ES-I3 (cell line): Measurements from ENCODE around the gene P4HTM.
"Not testable (repeated sequence)": the region's sequence is repeated elsewhere in the genome, so short reads cannot be mapped to it uniquely, and the experiment has no call there.

Experiments used
- H3K36me3 ChIP-seq: 2 replicates; pipeline ENCODE4 v1.6.1; 2013; ENCODE audit warnings: mild to moderate bottlenecking, low read length, control low read depth, moderate library complexity; ENCODE audit not compliant: insufficient read depth
- H3K4me1 ChIP-seq: 2 replicates; pipeline ENCODE4 v1.6.1; 2013; ENCODE audit warnings: mild to moderate bottlenecking, control low read depth, low read length; ENCODE audit not compliant: insufficient read depth
- H3K9ac ChIP-seq: 2 replicates; pipeline ENCODE4 v1.6.1; 2013; ENCODE audit warnings: low read depth, mild to moderate bottlenecking, low read length, moderate library complexity
- H3K9me3 ChIP-seq: 2 replicates; pipeline ENCODE4 v1.6.1; 2013; ENCODE audit warnings: mild to moderate bottlenecking, low read length, moderate library complexity; ENCODE audit not compliant: control insufficient read depth, insufficient read depth

P4HTM gene

DNA sequence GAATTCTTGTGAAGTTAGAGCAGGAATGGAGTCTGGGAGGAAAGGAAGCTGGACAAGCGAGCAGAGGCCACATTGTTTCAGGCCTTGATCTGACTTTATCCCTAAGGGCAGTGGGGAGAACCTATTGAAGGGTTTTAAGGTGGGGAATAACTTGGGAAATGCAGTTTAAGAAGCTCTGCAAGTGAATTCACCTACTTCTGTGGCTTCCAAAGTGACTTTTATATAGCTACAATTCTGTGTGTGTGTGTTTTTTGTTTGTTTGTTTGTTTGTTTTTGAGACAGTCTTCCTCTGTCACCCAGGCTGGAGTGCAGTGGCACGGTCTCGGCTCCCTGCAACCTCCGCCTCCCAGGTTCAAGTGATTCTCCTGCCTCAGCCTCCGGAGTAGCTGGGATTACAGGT lies 18.6 kb downstream of the P4HTM start:
- not testable (repeated sequence) for H3K36me3 ChIP-seq, H3K9me3 ChIP-seq, H3K4me1 ChIP-seq
- H3K9ac ChIP-seq: peak overlapping the region; percentile 84; the same call in 1 of the 2 replicates

DNA sequence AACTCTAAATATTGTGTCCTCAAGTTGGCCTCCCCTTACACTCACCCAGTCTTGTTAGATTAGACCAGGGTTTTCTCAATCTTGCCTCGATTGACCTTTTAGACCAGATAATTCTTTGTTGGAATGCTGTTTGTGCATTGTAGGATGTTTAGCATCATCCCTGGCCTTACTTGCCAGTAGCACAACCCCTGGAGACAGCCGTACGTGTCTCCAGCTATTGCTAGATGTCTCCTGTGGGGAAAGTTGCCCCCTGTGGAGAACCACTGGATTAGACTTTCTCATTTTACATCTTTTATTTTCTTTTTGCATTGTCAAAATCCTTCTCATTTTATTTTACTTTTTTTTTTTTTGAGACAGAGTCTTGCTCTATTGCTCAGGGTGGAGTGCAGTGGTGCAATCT lies 19.4 kb downstream of the P4HTM start:
- H3K9ac ChIP-seq: no peak overlapping the region
- no peaks in the 10 kb centered on the region for H3K9me3 ChIP-seq
- 0 out of 2 replicates have a peak, but pooled peaks cover 2% of the 10 kb centered on the region for H3K4me1 ChIP-seq
- H3K36me3 ChIP-seq: peaks cover 3% of the 10 kb centered on the region; the same call in 1 of the 2 replicates

DNA sequence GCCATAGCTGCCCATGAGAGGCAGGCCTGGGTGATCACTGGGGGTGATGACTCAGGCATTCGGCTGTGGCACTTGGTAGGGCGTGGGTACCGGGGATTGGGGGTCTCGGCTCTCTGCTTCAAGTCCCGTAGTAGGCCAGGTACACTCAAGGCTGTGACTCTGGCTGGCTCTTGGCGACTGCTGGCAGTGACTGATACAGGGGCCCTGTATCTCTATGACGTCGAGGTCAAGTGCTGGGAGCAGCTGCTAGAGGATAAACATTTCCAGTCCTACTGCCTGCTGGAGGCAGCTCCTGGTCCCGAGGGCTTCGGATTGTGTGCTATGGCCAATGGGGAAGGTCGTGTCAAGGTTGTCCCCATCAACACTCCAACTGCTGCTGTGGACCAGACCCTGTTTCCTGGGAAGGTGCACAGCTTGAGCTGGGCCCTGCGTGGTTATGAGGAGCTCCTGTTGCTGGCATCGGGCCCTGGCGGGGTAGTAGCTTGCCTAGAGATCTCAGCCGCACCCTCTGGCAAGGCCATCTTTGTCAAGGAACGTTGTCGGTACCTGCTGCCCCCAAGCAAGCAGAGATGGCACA lies 22.5 kb downstream of the P4HTM start:
- Histone ChIP-seq H3K9me3 (no peaks in the 10 kb centered on the region), H3K4me1 (no peaks in the 10 kb centered on the region), H3K36me3 (peaks cover 3% of the 10 kb centered on the region; the same call in 1 of the 2 replicates)

DNA sequence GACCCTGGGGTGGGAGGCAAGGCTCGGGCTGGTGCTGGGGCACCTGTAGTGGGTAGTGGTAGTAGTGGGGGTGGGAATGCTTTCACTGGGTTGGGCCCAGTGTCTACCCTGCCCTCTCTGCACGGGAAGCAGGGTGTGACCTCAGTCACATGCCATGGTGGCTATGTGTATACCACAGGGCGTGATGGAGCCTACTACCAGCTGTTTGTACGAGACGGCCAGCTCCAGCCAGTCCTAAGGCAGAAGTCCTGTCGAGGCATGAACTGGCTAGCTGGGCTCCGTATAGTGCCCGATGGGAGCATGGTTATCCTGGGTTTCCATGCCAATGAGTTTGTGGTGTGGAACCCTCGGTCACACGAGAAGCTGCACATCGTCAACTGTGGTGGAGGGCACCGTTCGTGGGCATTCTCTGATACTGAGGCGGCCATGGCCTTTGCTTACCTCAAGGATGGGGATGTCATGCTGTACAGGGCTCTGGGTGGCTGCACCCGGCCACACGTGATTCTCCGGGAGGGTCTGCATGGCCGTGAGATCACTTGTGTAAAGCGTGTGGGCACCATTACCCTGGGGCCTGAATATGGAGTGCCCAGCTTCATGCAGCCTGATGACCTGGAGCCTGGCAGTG lies 23.2 kb downstream of the P4HTM start:
- H3K9me3 ChIP-seq: no peaks in the 10 kb centered on the region
- H3K36me3 ChIP-seq: peaks cover 3% of the 10 kb centered on the region; the same call in 1 of the 2 replicates
- H3K9ac ChIP-seq: no peak overlapping the region
- no peaks in the 10 kb centered on the region for H3K4me1 ChIP-seq

More for the DNA sequence above, 22.5 kb downstream of the P4HTM start:
- H3K9ac ChIP-seq: no peak overlapping the region

DNA sequence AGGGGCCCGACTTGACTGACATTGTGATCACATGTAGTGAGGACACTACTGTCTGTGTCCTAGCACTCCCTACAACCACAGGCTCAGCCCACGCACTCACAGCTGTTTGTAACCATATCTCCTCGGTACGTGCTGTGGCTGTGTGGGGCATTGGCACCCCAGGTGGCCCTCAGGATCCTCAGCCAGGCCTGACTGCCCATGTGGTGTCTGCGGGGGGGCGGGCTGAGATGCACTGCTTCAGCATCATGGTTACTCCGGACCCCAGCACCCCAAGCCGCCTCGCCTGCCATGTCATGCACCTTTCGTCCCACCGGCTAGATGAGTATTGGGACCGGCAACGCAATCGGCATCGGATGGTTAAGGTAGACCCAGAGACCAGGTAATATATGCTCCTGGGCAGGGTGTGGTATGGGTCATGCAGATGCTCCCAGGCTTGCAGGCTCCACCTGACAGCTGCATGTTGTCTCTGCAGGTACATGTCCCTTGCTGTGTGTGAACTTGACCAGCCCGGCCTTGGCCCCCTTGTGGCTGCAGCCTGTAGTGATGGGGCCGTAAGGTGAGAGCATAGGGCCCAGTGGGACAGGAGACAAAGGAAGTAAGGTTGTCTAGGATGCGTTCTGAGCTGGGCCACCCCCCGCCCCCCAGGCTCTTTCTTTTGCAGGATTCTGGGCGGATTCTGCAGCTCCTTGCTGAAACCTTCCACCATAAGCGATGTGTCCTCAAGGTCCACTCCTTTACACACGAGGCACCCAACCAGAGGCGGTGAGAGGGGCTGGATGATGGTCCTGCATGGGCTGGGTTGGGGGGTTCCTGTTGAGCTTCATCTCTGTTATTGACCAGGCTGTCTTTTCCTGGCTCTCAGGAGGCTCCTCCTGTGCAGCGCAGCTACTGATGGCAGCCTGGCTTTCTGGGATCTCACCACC lies 24.0 kb downstream of the P4HTM start:
- no peaks in the 10 kb centered on the region for H3K4me1 ChIP-seq
- peaks cover 3% of the 10 kb centered on the region; the same call in 1 of the 2 replicates for H3K36me3 ChIP-seq
- H3K9ac ChIP-seq: no peak overlapping the region
- H3K9me3 ChIP-seq: no peaks in the 10 kb centered on the region

DNA sequence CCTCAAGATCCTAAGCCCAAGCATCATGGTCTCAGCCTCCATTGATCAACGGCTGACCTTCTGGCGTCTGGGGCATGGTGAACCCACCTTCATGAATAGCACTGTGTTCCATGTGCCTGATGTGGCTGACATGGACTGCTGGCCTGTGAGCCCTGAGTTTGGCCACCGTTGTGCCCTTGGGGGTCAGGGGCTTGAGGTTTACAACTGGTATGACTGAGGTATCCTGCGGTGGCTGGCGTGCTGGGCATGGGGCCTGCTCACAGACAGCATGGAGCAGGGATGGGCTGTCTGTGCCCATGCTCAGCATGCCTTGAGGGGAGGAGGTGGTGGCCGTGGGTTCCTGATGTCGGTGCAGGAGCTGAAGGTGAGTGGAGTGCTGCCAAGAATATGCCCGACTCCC lies 25.0 kb downstream of the P4HTM start:
- Histone ChIP-seq H3K9ac (no peak overlapping the region), H3K9me3 (no peaks in the 10 kb centered on the region), H3K36me3 (peaks cover 3% of the 10 kb centered on the region; the same call in 1 of the 2 replicates), H3K4me1 (0 out of 2 replicates have a peak, but pooled peaks cover 5% of the 10 kb centered on the region)

DNA sequence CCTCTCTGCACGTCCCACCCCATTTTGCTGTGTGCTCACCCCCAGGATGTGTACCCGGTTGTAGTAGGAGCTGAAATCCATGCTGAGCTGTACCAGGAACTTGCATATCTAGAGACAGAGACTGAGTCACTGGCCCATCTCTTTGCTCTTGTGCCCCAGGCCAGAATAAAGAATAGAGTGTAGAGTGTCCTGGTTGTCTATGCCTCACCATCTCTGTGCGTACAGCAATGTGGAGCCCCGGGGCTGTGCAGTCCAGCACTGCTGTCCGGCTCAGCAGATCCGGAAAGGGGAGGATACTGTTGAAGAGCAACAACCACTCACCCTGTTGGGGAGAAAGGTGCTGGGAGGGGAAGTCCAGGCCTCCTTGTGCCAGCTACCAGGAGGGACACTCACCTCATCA lies 25.7 kb downstream of the P4HTM start:
- peaks cover 3% of the 10 kb centered on the region; the same call in 1 of the 2 replicates for H3K36me3 ChIP-seq
- H3K9me3 ChIP-seq: no peaks in the 10 kb centered on the region
- 0 out of 2 replicates have a peak, but pooled peaks cover 5% of the 10 kb centered on the region for H3K4me1 ChIP-seq
- H3K9ac ChIP-seq: no peak overlapping the region

DNA sequence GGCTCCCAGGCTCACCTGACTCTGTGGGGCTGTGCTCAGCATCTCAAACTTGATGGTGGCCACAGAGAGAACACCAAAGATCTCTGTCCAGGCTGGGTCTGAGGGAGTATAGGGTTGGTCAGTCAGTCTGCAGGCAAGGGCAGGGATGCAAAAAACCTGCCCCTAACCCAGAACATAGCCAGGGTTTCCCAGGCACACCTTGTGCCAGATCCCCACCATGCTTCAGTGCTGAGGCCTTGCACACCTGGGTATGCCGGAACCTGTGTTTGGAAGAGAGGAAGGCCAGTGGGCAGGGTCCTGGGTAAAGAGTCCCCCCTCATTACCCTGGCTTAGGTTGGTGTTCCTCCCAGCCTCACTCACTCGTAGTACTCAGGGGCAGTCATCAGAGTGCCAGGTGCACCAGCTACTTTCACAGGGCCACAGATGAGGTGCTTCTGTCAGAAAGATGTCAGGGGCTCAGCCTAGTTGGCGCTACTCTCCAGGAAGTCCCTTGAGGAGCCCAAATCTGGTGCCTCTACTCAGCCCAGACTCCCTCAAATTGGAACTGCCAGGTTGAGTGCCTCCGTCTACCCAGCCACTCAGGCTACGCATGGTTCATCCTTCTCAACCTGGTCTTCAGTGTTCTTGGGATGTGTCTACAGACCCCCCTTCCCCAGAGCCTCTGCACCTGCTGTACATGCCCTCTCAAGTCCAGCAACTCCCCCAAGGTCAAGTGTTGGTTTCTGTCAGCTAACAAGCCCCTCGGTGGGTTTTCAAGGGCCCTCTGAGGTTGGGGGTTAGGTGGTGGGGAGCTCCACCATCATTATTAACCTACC lies 26.6 kb downstream of the P4HTM start:
- Histone ChIP-seq H3K4me1 (0 out of 2 replicates have a peak, but pooled peaks cover 5% of the 10 kb centered on the region), H3K9me3 (no peaks in the 10 kb centered on the region), H3K36me3 (no peaks in the 10 kb centered on the region; the same call in 1 of the 2 replicates), H3K9ac (no peak overlapping the region)

DNA sequence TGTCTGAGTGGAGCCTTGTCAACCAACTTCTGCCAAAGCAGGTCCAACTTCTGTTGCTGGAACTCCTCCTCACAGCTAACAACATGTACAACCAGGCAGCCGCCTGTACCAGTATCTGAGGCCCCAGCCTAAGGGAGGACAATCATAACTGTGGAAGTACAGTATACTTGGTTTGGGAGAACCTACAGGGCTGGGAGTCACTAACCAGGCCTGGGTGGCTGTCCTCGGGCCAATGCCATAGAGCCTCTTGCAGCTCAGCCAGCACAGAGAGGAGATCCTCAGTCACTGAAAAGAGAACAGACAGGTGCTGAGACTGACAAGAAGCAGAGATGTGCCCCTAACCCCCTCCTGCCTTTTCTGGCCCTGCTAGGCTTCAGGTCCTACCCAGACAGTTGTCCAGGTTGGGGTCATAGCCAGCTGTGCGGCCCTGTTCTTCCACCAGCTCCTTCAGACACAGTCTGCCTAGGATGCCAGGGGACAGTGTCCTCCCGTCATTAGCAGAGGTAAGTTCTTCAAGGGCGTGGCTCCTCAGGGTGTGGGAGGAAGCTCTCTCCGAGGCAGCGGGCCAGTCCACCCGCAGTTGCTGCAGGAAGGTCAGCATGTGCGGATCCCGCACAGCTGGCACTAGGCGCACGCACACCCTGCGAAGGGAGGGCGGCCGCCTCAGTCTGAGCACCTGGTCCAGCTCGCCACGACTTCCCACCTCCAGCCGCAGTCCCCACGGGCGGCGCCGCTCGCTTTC lies 27.4 kb downstream of the P4HTM start:
- peak overlapping the region; percentile 61 for H3K9ac ChIP-seq
- 0 out of 2 replicates have a peak, but pooled peaks cover 5% of the 10 kb centered on the region for H3K4me1 ChIP-seq
- H3K9me3 ChIP-seq: no peaks in the 10 kb centered on the region
- no peaks in the 10 kb centered on the region for H3K36me3 ChIP-seq

DNA sequence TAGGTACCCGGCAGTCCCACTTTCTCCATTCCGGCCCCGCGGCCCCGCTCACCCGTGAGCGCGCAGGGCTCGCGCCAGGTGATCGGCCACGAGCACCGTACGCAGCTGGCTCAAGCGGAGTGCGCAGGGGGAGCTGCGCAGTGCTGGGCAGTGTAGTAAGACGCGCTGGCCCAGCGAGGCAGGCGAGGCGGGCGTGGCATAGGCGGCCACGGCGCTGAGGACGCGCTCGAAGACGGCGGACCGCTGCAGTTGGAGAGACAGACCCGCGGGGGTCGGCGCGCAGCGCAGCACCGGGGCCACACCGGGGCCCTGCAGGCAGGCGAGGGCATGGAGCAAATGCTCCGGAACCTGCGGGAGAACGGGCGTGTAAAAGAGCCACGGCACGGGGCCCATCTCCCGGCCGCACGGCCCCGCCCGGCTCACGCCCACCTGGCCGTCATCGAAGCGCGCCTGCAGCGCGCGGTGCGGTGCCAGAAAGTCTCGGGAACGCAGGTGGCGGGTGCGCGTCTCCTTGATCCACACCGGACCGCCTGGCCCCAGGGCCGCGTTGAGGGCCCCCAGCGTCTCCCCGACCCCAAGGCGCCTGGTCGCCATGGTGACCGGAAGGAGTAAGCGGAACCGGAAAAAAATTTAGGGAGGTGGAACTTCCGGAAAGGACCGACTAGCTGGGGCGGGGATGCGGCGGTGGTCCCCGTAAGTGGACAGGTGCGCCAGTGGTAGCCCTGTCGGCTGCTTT lies 28.1 kb downstream of the P4HTM start, which contains the start of gene DALRD3:
TSS of gene DALRD3 (minus strand) at position 610 of the 736 bp plus-strand sequence. CDS start at position 594, 16 bp downstream.
- H3K9ac ChIP-seq: peak within 1 kb of the TSS; percentile 61
- peaks cover 2% of the 10 kb centered on the region; the same call in 1 of the 2 replicates for H3K36me3 ChIP-seq
- peaks cover 10% of the 10 kb centered on the region; the same call in 1 of the 2 replicates for H3K4me1 ChIP-seq
- no peaks in the 10 kb centered on the region for H3K9me3 ChIP-seq

DNA sequence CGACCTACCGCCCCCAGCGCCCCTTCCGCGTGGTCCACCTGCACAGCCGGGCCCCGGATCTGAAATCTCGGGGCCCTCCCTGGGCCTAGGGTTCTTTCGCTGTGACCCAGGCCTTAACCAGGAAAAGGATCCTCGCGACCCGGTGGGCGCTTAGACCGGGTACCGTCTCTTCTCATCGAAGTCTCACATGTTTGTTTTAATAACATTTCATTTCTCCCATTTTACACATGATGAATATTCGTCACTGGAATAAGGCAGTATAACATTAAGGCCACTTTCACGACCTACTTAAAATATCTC lies 28.6 kb downstream of the P4HTM start:
- Histone ChIP-seq H3K36me3 (peaks cover 4% of the 10 kb centered on the region), H3K4me1 (peaks cover 12% of the 10 kb centered on the region; the same call in 1 of the 2 replicates), H3K9me3 (no peaks in the 10 kb centered on the region), H3K9ac (peak overlapping the region; percentile 61)

DNA sequence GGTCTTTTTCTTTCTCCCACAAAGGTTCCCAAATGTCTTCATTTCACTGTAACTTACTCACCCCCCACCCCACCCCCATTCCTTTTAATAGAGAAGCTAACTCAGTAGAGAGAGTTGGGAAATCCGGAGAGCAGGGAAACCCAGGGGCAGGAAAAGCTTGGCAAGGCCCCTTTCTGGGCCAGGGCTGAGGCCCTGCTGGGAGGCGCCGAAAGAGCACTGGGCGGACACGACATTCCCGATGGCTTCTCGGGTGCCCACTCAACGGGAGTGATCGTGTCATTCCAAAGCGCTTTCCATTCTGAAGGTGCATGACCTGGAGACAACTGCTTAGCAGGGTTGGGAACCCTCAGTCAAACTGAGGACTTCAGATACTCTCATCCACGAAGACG lies 29.9 kb downstream of the P4HTM start:
- Histone ChIP-seq H3K4me1 (peaks cover 12% of the 10 kb centered on the region; the same call in 1 of the 2 replicates), H3K36me3 (peaks cover 16% of the 10 kb centered on the region), H3K9ac (peak overlapping the region; percentile 98), H3K9me3 (no peaks in the 10 kb centered on the region)
